Prostate gland (tissue), 2 donors: ENCODE results near the gene APBB1IP. TPM values are rescaled to one million over a fixed set of nuclear protein-coding genes. Genes with fewer than 3 reads are reported as not detected.

ENCODE experiments used
- DNase-seq: peaks from one replicate; pipeline ENCODE4 v3.0.0-alpha.2; 2019; ENCODE audit warnings: low spot score
- H3K27ac ChIP-seq, 2 donors: fragments of 200-600 bp; sonication (generic); 2 replicates each; pipeline ENCODE4 v1.5.1; 2017 to 2019
- H3K27me3 ChIP-seq: fragments of 200-600 bp; sonication (generic); replicated peaks from 2 replicates; pipeline ENCODE4 v1.5.1; 2019; ENCODE audit not compliant: insufficient read depth
- H3K36me3 ChIP-seq, 2 donors: fragments of 200-600 bp; sonication (generic); 1 replicate in 1 of 2; 2 replicates in 1 of 2; pipeline versions ENCODE4 v1.5.1 to v1.8.1; 2017 to 2019
- H3K4me1 ChIP-seq: fragments of 200-600 bp; sonication (generic); replicated peaks from 2 replicates; pipeline ENCODE4 v1.5.1; 2019
- H3K4me3 ChIP-seq, 2 donors: fragments of 200-600 bp; sonication (generic); 2 replicates each; pipeline ENCODE4 v1.5.1; 2017 to 2019
- H3K9me3 ChIP-seq: fragments of 200-600 bp; sonication (generic); 2 replicates; pipeline ENCODE4 v1.5.1; 2017
- POLR2A ChIP-seq: fragments of 450-650 bp; IDR thresholded peaks from one replicate; pipeline ENCODE4 v1.6.1; 2016; ENCODE audit warnings: antibody characterized with exemption, mild to moderate bottlenecking
- POLR2AphosphoS5 ChIP-seq: sonication (generic); formaldehyde crosslinking; IDR thresholded peaks from one replicate; pipeline ENCODE4 v1.6.1; 2017; ENCODE audit warnings: antibody characterized with exemption
- WGBS: methylation state at CpG from one replicate; pipeline ENCODE4 v1.1.5; 2018; 5-methylcytosine and 5-hydroxymethylcytosine counted together
- intact Hi-C: fragments of 100-400 bp; cut with DNase I; formaldehyde crosslinking; loops from one replicate; pipeline ENCODE4 v1.14.2; 2022
- total RNA-seq, 2 donors: library from RNA; depleted of rRNA; stranded (reverse); fragments of >200 nt; gene quantifications; one replicate each; pipeline ENCODE4 v1.1.0, GENCODE V29; 2016
- TF ChIP-seq, protein P1 (sequence below), 4 experiments: fragments of 200-600 bp in 2 of 4; fragments of 450-650 bp in 2 of 4; sonication (generic) in 2 of 4; IDR thresholded peaks; 1 replicate in 3 of 4; 2 replicates in 1 of 4; pipeline ENCODE4 v1.5.1; 2016 to 2019; ENCODE audit warnings: antibody characterized with exemption in 4 of 4, mild to moderate bottlenecking in 2 of 4, moderate library complexity in 2 of 4

The APBB1IP gene
- total RNA-seq, 2 donors from 2014 or later = 1.3 to 3.1 TPM

DNA sequence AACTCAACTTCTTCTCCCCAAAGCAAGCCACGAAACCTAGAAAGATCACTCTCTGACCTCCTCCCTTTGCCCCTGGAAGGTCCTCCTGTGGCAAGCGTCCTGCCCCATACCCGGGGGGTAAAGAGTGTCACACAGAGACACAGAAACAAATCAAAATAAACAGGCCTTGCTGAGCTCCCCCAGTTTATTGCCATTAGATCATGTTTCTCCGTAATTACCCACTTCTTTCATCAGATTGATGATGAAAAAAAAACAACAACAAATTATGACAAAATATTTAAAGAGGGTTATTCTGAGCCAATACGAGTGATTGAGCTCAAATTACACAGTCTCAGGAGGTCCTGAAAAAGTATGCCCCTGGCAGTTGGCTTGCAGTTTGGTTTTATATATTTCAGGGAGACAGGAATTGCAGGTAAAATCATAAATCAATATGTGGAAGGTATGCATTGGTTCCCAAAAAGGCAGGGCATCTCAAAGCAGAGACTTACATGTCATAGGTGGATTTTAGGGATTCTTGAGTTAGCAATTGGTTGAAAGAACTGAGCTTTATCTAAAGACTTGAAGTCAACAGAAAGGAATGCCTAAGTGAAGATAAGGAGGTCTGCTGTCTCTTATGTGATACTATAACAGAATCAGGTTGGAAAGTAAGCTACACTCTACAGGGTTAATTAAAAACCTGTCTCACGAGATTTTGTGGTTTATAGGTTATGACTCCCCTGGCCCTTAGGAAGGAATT is 86.2 kb downstream of the APBB1IP start:
- TF ChIP-seq POLR2A (no peak), POLR2AphosphoS5 (no peak)
- TF ChIP-seq, protein P1, sequence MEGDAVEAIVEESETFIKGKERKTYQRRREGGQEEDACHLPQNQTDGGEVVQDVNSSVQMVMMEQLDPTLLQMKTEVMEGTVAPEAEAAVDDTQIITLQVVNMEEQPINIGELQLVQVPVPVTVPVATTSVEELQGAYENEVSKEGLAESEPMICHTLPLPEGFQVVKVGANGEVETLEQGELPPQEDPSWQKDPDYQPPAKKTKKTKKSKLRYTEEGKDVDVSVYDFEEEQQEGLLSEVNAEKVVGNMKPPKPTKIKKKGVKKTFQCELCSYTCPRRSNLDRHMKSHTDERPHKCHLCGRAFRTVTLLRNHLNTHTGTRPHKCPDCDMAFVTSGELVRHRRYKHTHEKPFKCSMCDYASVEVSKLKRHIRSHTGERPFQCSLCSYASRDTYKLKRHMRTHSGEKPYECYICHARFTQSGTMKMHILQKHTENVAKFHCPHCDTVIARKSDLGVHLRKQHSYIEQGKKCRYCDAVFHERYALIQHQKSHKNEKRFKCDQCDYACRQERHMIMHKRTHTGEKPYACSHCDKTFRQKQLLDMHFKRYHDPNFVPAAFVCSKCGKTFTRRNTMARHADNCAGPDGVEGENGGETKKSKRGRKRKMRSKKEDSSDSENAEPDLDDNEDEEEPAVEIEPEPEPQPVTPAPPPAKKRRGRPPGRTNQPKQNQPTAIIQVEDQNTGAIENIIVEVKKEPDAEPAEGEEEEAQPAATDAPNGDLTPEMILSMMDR (IDR thresholded peaks at IDR 0.05) = no peak
- H3K27me3 ChIP-seq = no peaks in the 10 kb centered on the region
- H3K9me3 ChIP-seq = no peaks in the 10 kb centered on the region
- no peaks in the 10 kb centered on the region for H3K36me3 ChIP-seq
- no peak overlapping the region for H3K27ac ChIP-seq
- DNase-seq = no peak
- H3K4me1 ChIP-seq = no peaks in the 10 kb centered on the region
- WGBS = 31% methylated on average over 6 of the region's 6 CpGs
- no peak overlapping the region for H3K4me3 ChIP-seq
- intact Hi-C loops = no loop called here

DNA sequence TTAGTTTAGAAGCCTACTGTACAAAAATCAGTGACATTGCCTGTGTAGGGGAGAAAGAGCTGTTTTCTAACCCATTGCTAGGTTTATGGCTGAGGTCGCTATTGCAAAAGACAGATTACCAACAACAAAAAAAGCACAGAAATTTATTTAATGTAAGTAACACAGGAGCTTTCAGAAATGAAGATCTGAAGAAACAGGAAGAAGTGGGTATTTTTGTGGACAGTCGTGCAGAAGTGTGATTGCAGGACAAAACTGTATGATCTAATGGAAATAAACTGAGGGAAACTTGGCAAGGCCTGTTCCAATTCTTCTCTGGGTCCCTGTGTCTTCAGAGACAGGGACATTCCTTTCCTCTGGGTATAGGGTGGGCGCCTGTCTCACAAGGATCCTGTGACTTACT is 87.4 kb downstream of the APBB1IP start:
- TF ChIP-seq POLR2AphosphoS5 (no peak), POLR2A (no peak)
- TF ChIP-seq, protein P1 (IDR thresholded peaks at IDR 0.05) = no peak
- Histone ChIP-seq H3K4me3 (no peak overlapping the region), H3K4me1 (no peaks in the 10 kb centered on the region), H3K27ac (no peak overlapping the region), H3K9me3 (no peaks in the 10 kb centered on the region), H3K36me3 (no peaks in the 10 kb centered on the region), H3K27me3 (no peaks in the 10 kb centered on the region)
- no peak for DNase-seq
- WGBS = 57% methylated on average over 3 of the region's 3 CpGs
- intact Hi-C loops = no loop called here

DNA sequence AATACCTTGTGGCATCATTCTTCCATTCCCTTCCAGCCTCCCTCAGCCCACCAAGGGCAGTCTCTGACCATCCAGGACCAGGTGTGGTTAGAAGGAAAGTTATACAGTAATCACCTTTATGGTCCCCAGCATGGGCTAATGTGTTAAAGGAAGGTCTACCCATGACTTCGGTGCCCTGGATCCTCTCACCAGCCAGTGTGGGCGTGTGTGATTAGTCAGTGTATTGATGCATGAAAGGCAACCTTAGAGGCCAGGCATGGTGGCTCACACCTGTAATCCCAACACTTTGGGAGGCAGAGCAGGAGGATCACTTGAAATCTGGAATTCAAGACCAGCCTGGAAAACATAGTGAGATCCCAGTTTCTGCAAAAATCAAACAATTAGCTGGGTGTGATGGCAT is 88.9 kb downstream of the APBB1IP start:
- no peak for DNase-seq
- no peaks in the 10 kb centered on the region for H3K36me3 ChIP-seq
- no peak overlapping the region for H3K4me3 ChIP-seq
- H3K27me3 ChIP-seq = no peaks in the 10 kb centered on the region
- TF ChIP-seq POLR2AphosphoS5 (no peak), POLR2A (no peak)
- TF ChIP-seq, protein P1 (IDR thresholded peaks at IDR 0.05) = no peak
- 84% methylated on average over 2 of the region's 2 CpGs for WGBS
- H3K4me1 ChIP-seq = no peaks in the 10 kb centered on the region
- intact Hi-C loops = no loop called here
- no peaks in the 10 kb centered on the region for H3K9me3 ChIP-seq
- no peak overlapping the region for H3K27ac ChIP-seq

DNA sequence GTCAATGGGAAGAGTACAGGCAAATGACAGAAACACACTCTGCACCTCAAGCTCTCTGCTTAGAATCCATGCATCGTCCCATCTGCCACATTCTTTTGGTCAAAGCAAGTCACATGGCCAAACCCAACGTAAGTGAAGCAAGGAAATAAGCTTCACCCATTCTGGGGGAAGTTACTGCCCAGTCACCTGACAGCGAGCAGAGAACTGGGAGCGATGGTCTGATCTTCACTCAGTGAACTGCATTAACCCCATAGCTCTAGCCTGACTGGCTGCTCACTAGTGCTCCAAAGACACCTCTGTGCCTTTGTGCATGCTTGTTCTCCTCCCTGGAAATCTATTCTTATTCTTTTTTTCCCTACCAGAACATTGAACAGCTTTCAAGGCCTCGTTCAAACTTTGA is 89.9 kb downstream of the APBB1IP start:
- Histone ChIP-seq H3K4me3 (no peak overlapping the region), H3K36me3 (no peaks in the 10 kb centered on the region), H3K4me1 (no peaks in the 10 kb centered on the region), H3K27ac (no peak overlapping the region), H3K9me3 (no peaks in the 10 kb centered on the region), H3K27me3 (no peaks in the 10 kb centered on the region)
- DNase-seq = no peak
- intact Hi-C loops = no loop called here
- 80% methylated on average over 5 of the region's 5 CpGs for WGBS
- TF ChIP-seq, protein P1 (IDR thresholded peaks at IDR 0.05) = no peak
- TF ChIP-seq POLR2A (no peak), POLR2AphosphoS5 (no peak)

DNA sequence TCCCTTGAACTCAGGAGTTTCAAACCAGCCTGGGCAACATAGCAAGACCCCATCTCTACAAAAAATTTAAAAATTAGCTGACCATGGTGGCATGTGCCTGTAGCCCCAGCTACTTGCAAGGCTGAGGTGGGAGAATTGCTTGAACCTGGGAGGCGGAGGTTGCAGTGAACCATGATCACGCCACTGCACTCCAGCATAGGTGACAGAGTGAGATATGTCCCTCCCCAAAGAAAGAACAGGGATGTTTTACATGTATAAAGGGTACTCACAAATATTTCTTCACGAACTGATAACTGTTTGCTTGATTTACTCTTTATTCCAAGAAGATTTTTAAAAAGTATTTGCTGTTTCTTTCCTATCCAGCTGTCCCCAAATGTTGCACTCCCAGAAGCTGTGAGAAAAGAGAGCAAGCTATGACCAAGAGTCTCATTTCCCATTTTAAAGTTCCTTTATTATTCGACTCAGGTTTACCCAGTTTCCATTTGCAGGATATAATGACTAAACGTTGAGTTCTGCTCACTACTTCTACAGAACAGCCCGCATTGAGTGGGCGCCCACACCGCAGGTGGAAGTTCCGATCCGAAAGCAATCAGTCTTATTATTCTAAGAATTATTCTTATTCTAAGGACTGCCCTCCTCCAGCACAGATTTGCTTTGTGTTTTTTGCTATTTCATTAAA is 90.7 kb downstream of the APBB1IP start:
- Histone ChIP-seq H3K27me3 (no peaks in the 10 kb centered on the region), H3K27ac (no peak overlapping the region), H3K4me3 (no peak overlapping the region), H3K9me3 (no peaks in the 10 kb centered on the region), H3K4me1 (no peaks in the 10 kb centered on the region), H3K36me3 (no peaks in the 10 kb centered on the region)
- WGBS = 89% methylated on average over 10 of the region's 10 CpGs
- intact Hi-C loops = no loop called here
- TF ChIP-seq POLR2A (no peak), POLR2AphosphoS5 (no peak)
- TF ChIP-seq, protein P1 (IDR thresholded peaks at IDR 0.05) = no peak
- DNase-seq = no peak
